Central memory CD8-positive, alpha-beta T cell (primary cell): ENCODE results near the gene AGAP5.
A peak's percentile ranks its signal among the peaks of the same experiment; 100 is the strongest.
"Not testable (repeated sequence)": the region's sequence is repeated elsewhere in the genome, so short reads cannot be mapped to it uniquely, and the experiment has no call there.

Source experiments
- ATAC-seq: fragments of 150-1000 bp; cut with Tn5 transposase; replicated peaks from 2 replicates; pipeline ENCODE4 v1.10.0; 2022; ENCODE audit warnings: mild to moderate bottlenecking, moderate FRiP score, moderate number of reproducible peaks; ENCODE audit not compliant: poor library complexity, severe bottlenecking; ENCODE audit errors: extremely low read depth
- DNase-seq, 2 donors: peaks; one replicate each; pipeline ENCODE4 v3.0.0; 2021; ENCODE audit warnings: low spot score in 2 of 2
- H3K27ac Mint-ChIP-seq: one replicate; pipeline ENCODE4 v1.8.0; 2022; ENCODE audit warnings: low read depth, mild to moderate bottlenecking, moderate library complexity, mixed read lengths
- H3K27me3 Mint-ChIP-seq: one replicate; pipeline ENCODE4 v1.8.0; 2022; ENCODE audit warnings: mixed read lengths
- H3K36me3 Mint-ChIP-seq: one replicate; pipeline ENCODE4 v1.8.0; 2022; ENCODE audit warnings: mild to moderate bottlenecking, moderate library complexity, mixed read lengths; ENCODE audit not compliant: insufficient read depth
- H3K4me1 Mint-ChIP-seq: one replicate; pipeline ENCODE4 v1.8.0; 2022; ENCODE audit warnings: mixed read lengths
- H3K4me3 Mint-ChIP-seq: one replicate; pipeline ENCODE4 v1.8.0; 2022; ENCODE audit warnings: mild to moderate bottlenecking, moderate library complexity, mixed read lengths
- H3K9me3 Mint-ChIP-seq: one replicate; pipeline ENCODE4 v1.8.0; 2022; ENCODE audit warnings: mixed read lengths

Gene AGAP5

GRCh38 chr10:73697675-73698159 is at the start of gene AGAP5:
Gene AGAP5, minus strand, starts transcription at chr10:73698109. Its CDS starts 354 bp downstream, at chr10:73697755.
- not testable (repeated sequence) for ATAC-seq, H3K4me1 Mint-ChIP-seq, H3K4me3 Mint-ChIP-seq, DNase-seq, H3K36me3 Mint-ChIP-seq, H3K27me3 Mint-ChIP-seq, H3K27ac Mint-ChIP-seq, H3K9me3 Mint-ChIP-seq

GRCh38 chr10:73746721-73747120 is 48.8 kb upstream of the AGAP5 start:
- Mint-ChIP-seq H3K9me3 (no peaks in the 10 kb centered on the region), H3K27ac (no peak overlapping the region), H3K4me1 (peaks cover 56% of the 10 kb centered on the region), H3K27me3 (no peaks in the 10 kb centered on the region), H3K4me3 (peak overlapping the region; percentile 94), H3K36me3 (peaks cover 62% of the 10 kb centered on the region)
- DNase-seq (no peak), ATAC-seq (no peak)

- Mint-ChIP-seq H3K4me3 (peak overlapping the region; percentile 94), H3K9me3 (no peaks in the 10 kb centered on the region), H3K4me1 (peaks cover 39% of the 10 kb centered on the region), H3K27me3 (no peaks in the 10 kb centered on the region), H3K36me3 (peaks cover 46% of the 10 kb centered on the region), H3K27ac (peak overlapping the region; percentile 100)
- DNase-seq = no peak
- ATAC-seq = peak; percentile 49
Measured at GRCh38 chr10:73744664-73744975, 46.7 kb upstream of the AGAP5 start.

GRCh38 chr10:73743905-73744663 is 46.2 kb upstream of the AGAP5 start, which contains the start of gene SEC24C:
Gene SEC24C, plus strand, starts transcription at chr10:73744372. Its CDS starts 2,461 bp downstream, at chr10:73746833.
- DNase-seq (peak; percentile 91 to 94), ATAC-seq (peak; percentile 86)
- no peaks in the 10 kb centered on the region for H3K27me3 Mint-ChIP-seq
- H3K9me3 Mint-ChIP-seq = no peaks in the 10 kb centered on the region
- H3K4me1 Mint-ChIP-seq = peaks cover 34% of the 10 kb centered on the region
- peaks cover 45% of the 10 kb centered on the region for H3K36me3 Mint-ChIP-seq
- peak within 1 kb of the TSS; percentile 100 for H3K27ac Mint-ChIP-seq
- H3K4me3 Mint-ChIP-seq = peak within 1 kb of the TSS; percentile 94

- Mint-ChIP-seq H3K36me3 (peaks cover 40% of the 10 kb centered on the region), H3K9me3 (no peaks in the 10 kb centered on the region), H3K4me1 (peaks cover 30% of the 10 kb centered on the region), H3K4me3 (peak overlapping the region; percentile 94), H3K27me3 (no peaks in the 10 kb centered on the region), H3K27ac (peak overlapping the region; percentile 100)
- DNase-seq (no peak), ATAC-seq (no peak)
Measured at GRCh38 chr10:73743327-73743904, 45.5 kb upstream of the AGAP5 start.

GRCh38 chr10:73742454-73742734 is 44.5 kb upstream of the AGAP5 start:
- H3K4me3 Mint-ChIP-seq = peak overlapping the region; percentile 50

GRCh38 chr10:73740501-73741254 is 42.8 kb upstream of the AGAP5 start:
- not testable (repeated sequence) for H3K4me3 Mint-ChIP-seq, H3K27me3 Mint-ChIP-seq, H3K9me3 Mint-ChIP-seq, DNase-seq, ATAC-seq
- peaks cover 26% of the 10 kb centered on the region for H3K36me3 Mint-ChIP-seq
- peaks cover 18% of the 10 kb centered on the region for H3K4me1 Mint-ChIP-seq
- H3K27ac Mint-ChIP-seq = peak overlapping the region; percentile 44

More at GRCh38 chr10:73742454-73742734, 44.5 kb upstream of the AGAP5 start:
- DNase-seq = no peak
- H3K27ac Mint-ChIP-seq = peak overlapping the region; percentile 16
- H3K36me3 Mint-ChIP-seq = peaks cover 34% of the 10 kb centered on the region
- H3K4me1 Mint-ChIP-seq = peaks cover 30% of the 10 kb centered on the region
- H3K9me3 Mint-ChIP-seq = no peaks in the 10 kb centered on the region
- no peaks in the 10 kb centered on the region for H3K27me3 Mint-ChIP-seq
- ATAC-seq = no peak

GRCh38 chr10:73734796-73735305 is 36.9 kb upstream of the AGAP5 start:
- DNase-seq = no peak
- Mint-ChIP-seq H3K4me3 (no peak overlapping the region), H3K36me3 (peaks cover 18% of the 10 kb centered on the region), H3K9me3 (no peaks in the 10 kb centered on the region), H3K4me1 (peaks cover 13% of the 10 kb centered on the region), H3K27ac (no peak overlapping the region), H3K27me3 (no peaks in the 10 kb centered on the region)
- no peak for ATAC-seq

GRCh38 chr10:73734028-73734720 is 36.3 kb upstream of the AGAP5 start:
- no peaks in the 10 kb centered on the region for H3K9me3 Mint-ChIP-seq
- ATAC-seq = no peak
- no peaks in the 10 kb centered on the region for H3K27me3 Mint-ChIP-seq
- peaks cover 17% of the 10 kb centered on the region for H3K4me1 Mint-ChIP-seq
- H3K36me3 Mint-ChIP-seq = peaks cover 16% of the 10 kb centered on the region
- no peak overlapping the region for H3K27ac Mint-ChIP-seq
- DNase-seq = no peak
- H3K4me3 Mint-ChIP-seq = no peak overlapping the region

GRCh38 chr10:73732931-73733623 is 35.2 kb upstream of the AGAP5 start:
- ATAC-seq (no peak), DNase-seq (no peak)
- no peaks in the 10 kb centered on the region for H3K9me3 Mint-ChIP-seq
- no peak overlapping the region for H3K27ac Mint-ChIP-seq
- peaks cover 16% of the 10 kb centered on the region for H3K36me3 Mint-ChIP-seq
- H3K27me3 Mint-ChIP-seq = no peaks in the 10 kb centered on the region
- no peak overlapping the region for H3K4me3 Mint-ChIP-seq
- H3K4me1 Mint-ChIP-seq = peaks cover 17% of the 10 kb centered on the region

- DNase-seq (no peak), ATAC-seq (no peak)
- Mint-ChIP-seq H3K27me3 (no peaks in the 10 kb centered on the region), H3K36me3 (peaks cover 13% of the 10 kb centered on the region), H3K4me3 (peak overlapping the region; percentile 56), H3K9me3 (no peaks in the 10 kb centered on the region), H3K27ac (no peak overlapping the region), H3K4me1 (peaks cover 17% of the 10 kb centered on the region)
Measured at GRCh38 chr10:73732426-73732825, 34.5 kb upstream of the AGAP5 start.
